Measurements from ENCODE around the gene PSMD12. TPM values are rescaled to one million over a fixed set of nuclear protein-coding genes. Genes with fewer than 3 reads are reported as not detected.
A peak's percentile ranks its signal among the peaks of the same experiment; 100 is the strongest.

PSMD12 gene
- total RNA-seq, 1 experiment from 2014 or later: 60.0 TPM

- BruUV-seq (replicated peaks): no TSS peak
- intact Hi-C loops (cut with micrococcal nuclease): loop anchor here (2.0 kb wide), 1 partner anchor 15 kb away; no protein-coding TSS in a partner anchor
- ChIA-PET CTCF (interaction anchor here (0.5 to 1.2 kb wide), 5 partner anchors 15 to 358 kb away, joined by 3 to 15 read pairs (median 5); partner anchors contain the start of gene NOL11), POLR2A (ENCODE audit: unreplicated experiment) (no interaction called here)
- H3K36me3 ChIP-seq (ENCODE audit: low read depth, low read length): peaks cover 78% of the 10 kb centered on the region
- H2AFZ ChIP-seq (ENCODE audit: low read length): no peak overlapping the region
- peaks cover 22% of the 10 kb centered on the region for H3K4me1 ChIP-seq (ENCODE audit: insufficient read depth, low read length)
- H3K4me2 ChIP-seq (ENCODE audit: low read length): no peak overlapping the region
- ATAC-seq (peak; percentile 84), DNase-seq (peak; percentile 55)
- peaks cover 96% of the 10 kb centered on the region for H3K79me2 ChIP-seq (ENCODE audit: low read length)
- no peak for TF ChIP-seq EZH2phosphoT487 (IDR thresholded peaks at IDR 0.05; ENCODE audit: borderline replicate concordance, low read length)
- TF ChIP-seq CTCF (conservative IDR thresholded peaks at IDR 0.05; ENCODE audit: low read depth, low read length): peak; percentile 77
- no peaks in the 10 kb centered on the region for H3K9me2 ChIP-seq (replicated peaks; ENCODE audit: low read length)
- H3F3A ChIP-seq (ENCODE audit: low read length, unreplicated experiment): no peaks in the 10 kb centered on the region
- H3K4me3 ChIP-seq (ENCODE audit: low read length): no peak overlapping the region
- H4K20me1 ChIP-seq (ENCODE audit: low read length): peaks cover 68% of the 10 kb centered on the region
- H3K9me3 ChIP-seq (ENCODE audit: low read length): no peaks in the 10 kb centered on the region
- no peak overlapping the region for H3K27ac ChIP-seq (ENCODE audit: low read length)
- H3K27me3 ChIP-seq (ENCODE audit: low read length): no peaks in the 10 kb centered on the region
- no peak overlapping the region for H3K9ac ChIP-seq (ENCODE audit: low read length)
Measured at GRCh38 chr17:67359960-67360791, 6.2 kb downstream of the PSMD12 start.

- no peaks in the 10 kb centered on the region for H3F3A ChIP-seq (ENCODE audit: low read length, unreplicated experiment)
- no peak overlapping the region for H2AFZ ChIP-seq (ENCODE audit: low read length)
- DNase-seq (no peak), ATAC-seq (no peak)
- peaks cover 82% of the 10 kb centered on the region for H3K36me3 ChIP-seq (ENCODE audit: low read depth, low read length)
- BruUV-seq (replicated peaks): no TSS peak
- H3K4me3 ChIP-seq (ENCODE audit: low read length): no peak overlapping the region
- CTCF ChIA-PET: no interaction called here
- H3K4me1 ChIP-seq (ENCODE audit: insufficient read depth, low read length): peaks cover 11% of the 10 kb centered on the region
- intact Hi-C loops (cut with micrococcal nuclease): no loop called here
- peaks cover 92% of the 10 kb centered on the region for H3K79me2 ChIP-seq (ENCODE audit: low read length)
- no peak overlapping the region for H3K27ac ChIP-seq (ENCODE audit: low read length)
- POLR2A ChIA-PET (ENCODE audit: unreplicated experiment): no interaction called here
- no peaks in the 10 kb centered on the region for H3K9me3 ChIP-seq (ENCODE audit: low read length)
- H3K27me3 ChIP-seq (ENCODE audit: low read length): no peaks in the 10 kb centered on the region
- no peak for TF ChIP-seq EZH2 (IDR thresholded peaks at IDR 0.05; ENCODE audit: low read length, unreplicated experiment)
- TF ChIP-seq EZH2phosphoT487 (IDR thresholded peaks at IDR 0.05; ENCODE audit: borderline replicate concordance, low read length): no peak
- TF ChIP-seq CTCF (conservative IDR thresholded peaks at IDR 0.05; ENCODE audit: low read depth, low read length): no peak
- no peak overlapping the region for H3K9ac ChIP-seq (ENCODE audit: low read length)
- H4K20me1 ChIP-seq (ENCODE audit: low read length): peaks cover 59% of the 10 kb centered on the region
- H3K9me2 ChIP-seq (replicated peaks; ENCODE audit: low read length): no peaks in the 10 kb centered on the region
- H3K4me2 ChIP-seq (ENCODE audit: low read length): no peak overlapping the region
Measured at GRCh38 chr17:67358612-67359011, 7.8 kb downstream of the PSMD12 start.

Measured in PC-3 (cell line).